H1 (cell line): Measurements from ENCODE around the gene PTDSS2.

Source experiments
- BCL11A ChIP-seq, 2 experiments: IDR thresholded peaks; one replicate each; pipeline ENCODE4 v1.6.1; 2011; ENCODE audit warnings: low read depth in 2 of 2, low read length in 2 of 2, mild to moderate bottlenecking in 2 of 2
- BRCA1 ChIP-seq: IDR thresholded peaks from 2 replicates; pipeline ENCODE4 v1.6.1; 2012; ENCODE audit warnings: low read depth, low read length, improper control_type of control experiment
- CHD7 ChIP-seq: fragments of 300-600 bp; sonication (generic); IDR thresholded peaks from 2 replicates; pipeline ENCODE4 v1.7.1; 2012; ENCODE audit warnings: low read length, moderate library complexity, mild to moderate bottlenecking, inconsistent platforms; ENCODE audit not compliant: insufficient replicate concordance
- CTBP2 ChIP-seq: IDR thresholded peaks from 2 replicates; pipeline ENCODE4 v1.7.0; 2011; ENCODE audit warnings: borderline replicate concordance, mild to moderate bottlenecking, moderate library complexity, mixed read lengths, low read length; ENCODE audit not compliant: insufficient read depth, insufficient read length
- CTCF ChIP-seq, 3 experiments: IDR thresholded peaks; 1 replicate in 2 of 3; 2 replicates in 1 of 3; pipeline versions ENCODE4 v1.5.1 to v1.6.1; 2011; ENCODE audit warnings: low read length in 3 of 3, mild to moderate bottlenecking in 3 of 3, inconsistent platforms in 2 of 3, low read depth in 1 of 3, moderate library complexity in 1 of 3; ENCODE audit not compliant: insufficient read depth in 1 of 3; ENCODE audit errors: control extremely low read depth in 1 of 3
- EGR1 ChIP-seq: IDR thresholded peaks from 2 replicates; pipeline ENCODE4 v1.6.1; 2011; ENCODE audit warnings: low read depth, low read length, borderline replicate concordance
- EZH2 ChIP-seq: fragments of 200-600 bp; sonication (generic); IDR thresholded peaks from 2 replicates; pipeline ENCODE4 v1.7.1; 2012; ENCODE audit warnings: low read depth, mild to moderate bottlenecking, moderate library complexity, low read length, inconsistent platforms; ENCODE audit not compliant: severe bottlenecking
- JUN ChIP-seq: IDR thresholded peaks from 2 replicates; pipeline ENCODE4 v1.6.1; 2011; ENCODE audit warnings: low read depth, mild to moderate bottlenecking, improper control_type of control experiment, low read length
- JUND ChIP-seq: IDR thresholded peaks from 2 replicates; pipeline ENCODE4 v1.6.1; 2011; ENCODE audit warnings: mild to moderate bottlenecking, improper control_type of control experiment, low read length
- POLR2AphosphoS5 ChIP-seq: IDR thresholded peaks from 2 replicates; pipeline ENCODE4 v1.6.1; 2011; ENCODE audit warnings: low read depth, low read length
- SRF ChIP-seq: IDR thresholded peaks from 2 replicates; pipeline ENCODE4 v1.6.1; 2011; ENCODE audit warnings: mild to moderate bottlenecking, low read depth, low read length, moderate library complexity
- YY1 ChIP-seq: IDR thresholded peaks from 2 replicates; pipeline ENCODE4 v1.6.1; 2011; ENCODE audit warnings: low read depth, mild to moderate bottlenecking, low read length
- ZNF274 ChIP-seq: IDR thresholded peaks from 2 replicates; pipeline ENCODE4 v1.7.0; 2012; ENCODE audit warnings: low read length, borderline replicate concordance; ENCODE audit errors: extremely low read depth

GRCh38 chr11:530960-531831 is 81.1 kb downstream of the PTDSS2 start:
- TF ChIP-seq JUND (no peak), EGR1 (no peak), CTCF (IDR thresholded peaks at IDR 0.05; ENCODE audit: control extremely low read depth in 1 of 3, insufficient read depth in 1 of 3, low read depth in 1 of 3, low read length in 3 of 3) (no peak), ZNF274 (no peak), YY1 (no peak), CHD7 (no peak), CTBP2 (no peak), POLR2AphosphoS5 (no peak), JUN (no peak), SRF (no peak), BRCA1 (no peak), BCL11A (IDR thresholded peaks at IDR 0.05; ENCODE audit: low read depth in 2 of 2, low read length in 2 of 2) (no peak), EZH2 (no peak)
